T47D (cell line): ENCODE results near the gene ACMSD.

Source experiments
- DNase-seq, 2 experiments: peaks; one replicate each; pipeline versions ENCODE4 v3.0.0 to v3.0.0-alpha.2; 2011 to 2012; ENCODE audit warnings: low read depth in 1 of 2, low spot score in 1 of 2
- JUND ChIP-seq: IDR thresholded peaks from 2 replicates; pipeline ENCODE4 v1.6.1; 2012; ENCODE audit warnings: low read depth
- in situ Hi-C: cut with HindIII; loops from 2 replicates; pipeline ENCODE4 v1.10.0; 2016; ENCODE audit warnings: low sequenced_read_pairs, low pct_unique_long_range_greater_than_20kb

The ACMSD gene

GRCh38 chr2:134863446-134863845, 25.0 kb downstream of the ACMSD start:
- in situ Hi-C loops = no loop called here
- TF ChIP-seq JUND = no peak
- no peak for DNase-seq

GRCh38 chr2:134865067-134865787, 26.8 kb downstream of the ACMSD start:
- in situ Hi-C loops = no loop called here
- no peak for TF ChIP-seq JUND
- no peak for DNase-seq

- in situ Hi-C loops = no loop called here
- no peak for TF ChIP-seq JUND
- no peak for DNase-seq
Observed at GRCh38 chr2:134866498-134867099, 28.2 kb downstream of the ACMSD start.

GRCh38 chr2:134869946-134870736, 31.7 kb downstream of the ACMSD start:
- TF ChIP-seq JUND = no peak
- in situ Hi-C loops = no loop called here
- no peak for DNase-seq

- DNase-seq = no peak
- TF ChIP-seq JUND = no peak
- in situ Hi-C loops = no loop called here
Observed at GRCh38 chr2:134873152-134873551, 34.7 kb downstream of the ACMSD start.

- no peak for DNase-seq
- in situ Hi-C loops = no loop called here
- TF ChIP-seq JUND = no peak
Observed at GRCh38 chr2:134875309-134875708, 36.9 kb downstream of the ACMSD start.

GRCh38 chr2:134882773-134883172, 44.4 kb downstream of the ACMSD start:
- in situ Hi-C loops = no loop called here
- no peak for DNase-seq
- no peak for TF ChIP-seq JUND

GRCh38 chr2:134883552-134884293, 45.3 kb downstream of the ACMSD start:
- DNase-seq = no peak

GRCh38 chr2:134884435-134884834, 46.0 kb downstream of the ACMSD start:
- no peak for TF ChIP-seq JUND
- in situ Hi-C loops = no loop called here
- DNase-seq = no peak

More at GRCh38 chr2:134883552-134884293, 45.3 kb downstream of the ACMSD start:
- TF ChIP-seq JUND = no peak
- in situ Hi-C loops = no loop called here

- peak in 1 of 2 experiments; percentile 1 for DNase-seq
- in situ Hi-C loops = no loop called here
- no peak for TF ChIP-seq JUND
Observed at GRCh38 chr2:134892282-134893035, 54.0 kb downstream of the ACMSD start.

- DNase-seq = peak in 1 of 2 experiments; percentile 4
- TF ChIP-seq JUND = no peak
- in situ Hi-C loops = no loop called here
Observed at GRCh38 chr2:134897932-134898331, 59.5 kb downstream of the ACMSD start.

GRCh38 chr2:134899204-134899603, 60.8 kb downstream of the ACMSD start:
- no peak for TF ChIP-seq JUND
- in situ Hi-C loops = no loop called here

More at GRCh38 chr2:134899204-134899603, 60.8 kb downstream of the ACMSD start:
- DNase-seq = no peak
